Left colon (tissue), 2 donors: ENCODE data around the gene HLCS. TPM values are rescaled to one million over a fixed set of nuclear protein-coding genes. Genes with fewer than 3 reads are reported as not detected.

Experiments used
- ATAC-seq: fragments of 200-7000 bp; cut with Tn5 transposase; one replicate; pipeline ENCODE4 v1.9.1; 2020; ENCODE audit warnings: mild to moderate bottlenecking, moderate library complexity
- DNase-seq, 2 donors: peaks; one replicate each; pipeline ENCODE4 v3.0.0-alpha.2; 2020
- intact Hi-C, 2 donors: fragments of 100-400 bp; cut with DNase I in 1 of 2; cut with micrococcal nuclease in 1 of 2; formaldehyde crosslinking; loops; one replicate each; pipeline versions ENCODE4 v1.11.2 to v1.14.0; 2022; cut with DNase I, micrococcal nuclease
- total RNA-seq, 2 donors: library from RNA; stranded (reverse); fragmentation: NEBNext Ultra II Directional; extraction: Animal tissue kit (Norgen Biotek cat#: 25700); gene quantifications; one replicate each; pipeline ENCODE4 v1.2.1, GENCODE V29; 2021
- donor health status: DM: no; HTN: no; CAD: no.
- donor health status: DM: yes; HTN: yes; CAD: no.

Gene HLCS
- total RNA-seq, 2 donors from 2014 or later: 14.1 to 18.8 TPM

DNA sequence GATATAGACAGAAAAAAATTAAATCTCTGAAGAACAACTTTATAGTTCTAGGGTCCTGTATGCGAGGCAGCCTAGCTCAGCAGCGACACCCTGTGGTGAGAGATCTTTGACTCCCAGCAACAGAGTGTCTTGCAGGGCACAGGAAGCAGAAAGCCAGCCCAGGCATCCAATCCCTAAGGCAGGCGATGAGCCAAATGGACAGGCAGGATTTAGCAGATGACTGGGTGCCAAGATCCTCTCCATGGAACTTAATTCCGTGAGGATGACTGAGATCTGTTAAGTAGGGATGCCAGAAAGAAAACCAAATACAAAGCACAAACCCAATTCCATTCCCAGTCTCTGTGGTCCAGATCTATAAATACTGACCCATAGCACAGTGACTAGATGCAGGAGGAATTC, 38.8 kb downstream of the HLCS start:
- ATAC-seq (peak; percentile 92), DNase-seq (peak; percentile 71 to 92)
- intact Hi-C loops: loop anchor here (5.0 to 10.0 kb wide), 2 partner anchors 423 to 425 kb away; no protein-coding TSS in a partner anchor

DNA sequence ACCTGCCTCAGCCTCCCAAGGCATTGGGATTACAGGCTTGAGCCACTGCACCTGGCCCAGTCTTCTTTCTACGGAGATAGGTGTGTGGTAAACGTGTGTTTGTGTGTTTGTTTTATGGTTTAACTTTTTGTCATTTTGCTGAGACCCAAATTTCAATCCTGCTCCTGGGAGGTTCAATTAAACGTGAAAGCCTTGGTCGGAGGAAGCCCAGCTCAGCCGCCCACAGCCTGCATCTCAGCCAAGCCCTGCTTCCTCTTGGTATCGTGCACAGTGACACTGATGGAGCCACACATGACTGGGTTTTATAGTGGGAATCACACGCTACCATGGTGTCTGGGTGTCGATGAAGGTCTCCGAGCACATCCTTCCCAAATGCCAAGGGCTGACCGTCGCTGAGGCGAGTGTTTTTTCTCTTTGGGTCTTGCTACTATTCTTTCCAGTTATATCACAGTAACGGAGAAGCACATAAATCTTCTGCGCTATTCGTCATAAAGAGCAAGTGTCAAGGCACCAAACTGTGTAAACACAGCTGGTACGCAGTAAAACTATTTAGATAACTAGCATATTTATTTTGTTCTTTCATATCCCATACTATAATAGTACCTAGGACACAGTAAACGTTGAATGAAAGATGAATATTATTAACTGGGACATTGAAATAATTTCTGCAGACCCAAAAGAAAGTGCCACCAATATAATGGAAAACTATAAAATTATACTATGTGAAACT, 39.3 kb downstream of the HLCS start:
- no peak for DNase-seq
- peak; percentile 93 for ATAC-seq

DNA sequence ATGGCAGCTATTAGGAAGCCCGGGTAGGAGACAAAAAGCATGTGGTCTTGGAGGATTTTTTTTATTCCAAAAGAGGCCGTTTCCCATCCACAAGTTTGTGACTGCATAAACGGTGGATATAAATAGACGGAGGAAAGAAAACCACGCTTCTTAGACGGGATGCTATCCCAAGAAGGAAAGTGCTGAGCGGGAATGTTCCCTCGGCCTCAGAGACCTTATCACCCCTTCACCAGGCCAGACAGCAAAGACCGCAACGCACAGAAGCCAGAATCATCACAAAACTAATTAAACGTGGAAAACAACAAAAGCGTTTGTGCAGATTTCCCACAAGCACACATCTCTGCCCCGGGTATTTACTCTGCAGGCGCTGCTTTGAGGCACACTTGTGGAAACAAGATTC, 43.2 kb downstream of the HLCS start:
- ATAC-seq: no peak
- intact Hi-C loops: loop anchor here in 1 of 2 donors (10.0 kb wide), 1 partner anchor 418 kb away; no protein-coding TSS in a partner anchor
- no peak for DNase-seq

More for the DNA sequence above, 39.3 kb downstream of the HLCS start:
- intact Hi-C loops: loop anchor here (5.0 to 10.0 kb wide), 2 partner anchors 422 to 425 kb away; no protein-coding TSS in a partner anchor

DNA sequence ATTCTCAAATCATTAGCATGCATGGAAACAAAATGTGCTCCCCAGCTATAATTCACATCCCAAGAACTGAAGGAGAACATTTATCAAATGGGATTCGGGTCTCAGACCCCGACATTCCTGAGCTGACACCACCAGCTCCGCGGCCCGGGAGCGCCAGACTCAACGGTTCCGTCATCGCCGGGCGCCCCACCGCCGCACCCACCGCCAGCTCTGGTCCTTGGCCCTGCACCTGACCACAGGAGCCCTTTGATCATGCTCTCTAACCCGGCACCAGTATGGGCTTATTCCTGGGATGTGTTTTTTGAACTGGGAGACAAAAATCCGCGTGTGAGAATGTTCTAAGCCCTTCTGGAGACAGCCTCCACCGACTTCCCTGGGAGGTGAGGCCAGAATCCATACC, 43.6 kb downstream of the HLCS start:
- intact Hi-C loops: loop anchor here in 1 of 2 donors (10.0 kb wide), 1 partner anchor 418 kb away; no protein-coding TSS in a partner anchor
- ATAC-seq (no peak), DNase-seq (no peak)

DNA sequence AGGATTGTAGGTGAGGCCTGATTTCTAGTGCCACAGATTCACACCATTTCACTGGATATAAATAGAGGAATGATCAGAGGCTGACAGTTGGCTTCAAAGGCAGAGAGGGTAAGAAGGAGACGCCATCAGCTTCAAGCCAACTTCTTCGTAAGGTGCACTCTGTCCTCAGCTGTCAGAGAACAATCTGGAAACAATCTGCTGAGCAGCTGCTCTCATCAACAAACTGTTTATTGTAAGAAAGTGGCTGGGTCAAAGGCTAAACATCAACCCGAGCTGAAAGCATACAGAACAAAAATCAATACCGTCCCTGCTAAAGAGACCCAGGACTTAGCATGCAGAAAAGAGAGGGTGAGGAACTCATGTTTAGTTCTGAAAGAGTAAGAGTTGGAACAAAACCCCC, 48.2 kb downstream of the HLCS start:
- intact Hi-C loops: no loop called here

DNA sequence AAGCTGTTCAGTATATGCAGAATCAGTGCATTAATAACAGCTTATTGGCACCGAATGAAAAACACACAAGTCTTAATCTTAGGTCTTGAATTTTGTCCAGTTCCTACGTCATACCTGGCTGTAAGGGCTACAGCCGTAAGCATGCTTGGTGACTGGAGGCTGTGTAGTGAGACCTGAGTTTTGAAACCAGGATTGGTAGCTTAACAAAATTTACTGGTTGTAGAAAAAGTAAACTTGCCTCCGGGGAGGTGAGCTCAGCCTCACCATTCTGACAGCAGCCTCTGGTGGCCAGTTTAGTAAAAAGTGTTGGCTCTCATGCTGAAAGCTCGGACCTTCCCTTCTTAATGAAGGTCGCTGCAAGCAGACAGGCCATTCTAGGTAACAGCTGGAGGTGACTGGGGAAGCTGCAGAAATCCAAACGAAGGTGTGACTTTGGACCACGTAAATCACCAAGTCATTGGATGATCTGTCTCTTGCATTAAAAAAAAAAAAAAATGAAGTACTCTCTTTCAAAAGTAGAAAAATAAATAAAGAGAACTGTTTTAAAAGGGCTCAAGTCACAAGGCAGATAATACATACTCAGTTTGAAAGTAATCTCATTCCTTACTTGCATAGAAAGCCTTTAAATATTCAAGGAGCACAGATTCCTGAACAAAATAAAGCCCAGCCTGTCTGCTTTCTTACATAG, 48.9 kb downstream of the HLCS start:
- intact Hi-C loops: no loop called here
- ATAC-seq: peak; percentile 68
- DNase-seq: peak in 1 of 2 donors; percentile 15

More for the DNA sequence above, 48.2 kb downstream of the HLCS start:
- ATAC-seq (no peak), DNase-seq (no peak)

DNA sequence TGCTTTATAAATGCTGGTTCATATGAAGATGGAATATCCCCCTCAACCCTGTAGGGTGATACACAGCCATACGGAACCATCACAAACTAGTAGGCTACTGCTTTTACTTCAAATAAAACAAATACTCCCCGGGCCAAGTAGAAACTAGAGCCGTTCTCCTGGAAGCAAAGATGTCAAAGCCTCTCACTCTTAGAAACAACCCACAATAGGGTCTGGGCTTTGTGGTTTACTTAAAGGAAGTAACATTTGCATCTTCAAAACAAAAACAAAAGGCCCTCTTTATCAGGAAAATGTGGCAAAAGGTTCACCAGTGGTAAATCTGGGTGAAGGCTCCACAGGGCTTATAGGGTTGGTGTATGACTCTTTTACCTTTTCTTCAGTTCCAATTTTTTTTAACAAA, 49.8 kb downstream of the HLCS start:
- DNase-seq: no peak
- ATAC-seq: no peak
- intact Hi-C loops: no loop called here

DNA sequence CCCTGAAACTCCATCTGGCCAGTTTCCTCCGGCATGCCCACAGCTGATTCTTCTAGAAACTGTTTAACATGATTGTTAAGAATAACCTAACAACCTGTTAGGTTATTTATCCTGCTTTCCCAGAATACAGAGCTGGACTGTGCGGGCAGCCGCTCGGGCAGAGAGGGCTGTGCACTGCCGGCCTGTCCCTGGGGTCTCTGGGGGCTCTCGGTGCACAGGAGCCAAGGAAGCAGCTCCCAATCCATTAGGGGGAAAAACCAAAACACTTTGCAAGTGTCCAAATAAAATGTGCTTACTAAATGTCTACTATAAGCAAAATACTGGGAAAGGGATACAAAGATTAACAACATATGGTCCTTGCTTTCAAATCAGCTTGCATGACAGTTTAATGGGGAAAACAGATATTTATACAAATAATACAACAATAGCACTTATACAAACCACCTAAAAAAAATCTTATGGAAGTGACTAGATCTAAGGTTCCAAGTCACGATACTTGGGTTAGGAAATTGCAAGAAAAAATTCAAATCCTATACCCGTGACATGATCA, 50.7 kb downstream of the HLCS start:
- intact Hi-C loops: no loop called here
- DNase-seq (no peak), ATAC-seq (no peak)

DNA sequence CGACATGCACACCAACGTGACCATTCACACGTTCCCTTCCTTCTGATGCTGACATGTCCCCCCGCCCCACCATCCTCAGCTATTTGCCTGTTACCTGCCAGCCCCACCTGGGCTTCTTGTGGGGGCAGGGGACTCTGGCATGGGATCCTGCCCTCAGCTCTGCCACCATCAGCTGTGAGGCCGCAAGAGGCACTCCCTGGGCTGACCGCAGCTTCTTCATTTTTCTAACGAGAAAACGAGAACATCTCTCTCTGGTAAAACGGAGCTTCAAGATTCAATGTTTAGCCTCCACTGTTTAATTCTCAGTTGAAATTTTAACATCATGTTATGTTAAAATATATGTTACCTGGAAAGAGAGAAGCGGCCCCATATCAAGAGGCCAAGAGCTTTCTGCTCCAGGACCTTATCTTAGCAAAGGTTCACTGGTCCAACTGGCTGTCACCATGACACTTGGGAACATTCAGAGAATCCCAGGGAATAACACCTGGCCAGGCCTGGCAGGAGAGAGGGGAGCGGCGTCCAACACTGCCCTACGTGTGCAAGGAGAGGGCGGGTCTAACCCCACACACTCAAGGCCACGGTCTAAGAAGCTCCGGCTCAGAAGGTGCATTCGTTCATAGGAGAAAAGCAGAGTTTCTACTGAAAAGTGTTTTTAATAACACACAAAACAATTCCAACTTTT, 51.3 kb downstream of the HLCS start:
- DNase-seq (no peak), ATAC-seq (no peak)
- intact Hi-C loops: no loop called here

DNA sequence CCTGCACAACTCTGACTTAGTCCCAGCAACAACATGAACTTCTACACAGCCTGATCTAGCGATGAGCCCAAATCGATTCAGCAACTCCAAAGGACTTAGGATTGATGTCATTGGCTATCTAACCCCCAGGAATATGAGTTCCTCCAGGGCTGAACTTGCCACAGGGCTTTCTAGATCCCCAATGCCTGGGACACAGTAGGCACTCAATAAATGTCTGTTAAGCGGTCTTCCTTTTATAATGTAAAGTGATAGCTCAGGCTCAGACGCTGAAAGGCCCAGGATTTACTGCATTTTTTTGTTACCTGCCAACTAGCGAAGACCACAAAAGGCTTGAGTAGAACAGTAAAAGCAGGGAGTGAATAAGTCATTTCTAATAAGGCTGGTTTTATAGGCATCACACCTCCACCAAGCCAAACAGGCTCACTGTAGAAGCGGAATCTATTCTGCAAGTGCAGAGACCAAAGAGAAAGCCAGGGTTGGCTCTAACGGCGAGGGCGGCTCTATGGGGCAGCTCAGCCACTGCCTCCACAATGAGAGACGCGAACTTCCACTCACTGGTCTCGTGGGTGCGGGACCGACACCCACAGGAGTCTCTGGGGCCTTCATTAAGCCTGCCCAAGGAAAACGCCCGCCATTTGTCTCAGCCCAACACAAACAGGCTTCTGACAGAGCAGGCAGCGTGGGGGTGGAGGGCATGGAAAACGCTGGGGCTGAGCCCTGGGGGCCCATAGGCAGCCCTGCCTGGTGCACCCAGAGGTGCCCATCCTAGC, 52.0 kb downstream of the HLCS start:
- no peak for DNase-seq
- intact Hi-C loops: no loop called here
- no peak for ATAC-seq

DNA sequence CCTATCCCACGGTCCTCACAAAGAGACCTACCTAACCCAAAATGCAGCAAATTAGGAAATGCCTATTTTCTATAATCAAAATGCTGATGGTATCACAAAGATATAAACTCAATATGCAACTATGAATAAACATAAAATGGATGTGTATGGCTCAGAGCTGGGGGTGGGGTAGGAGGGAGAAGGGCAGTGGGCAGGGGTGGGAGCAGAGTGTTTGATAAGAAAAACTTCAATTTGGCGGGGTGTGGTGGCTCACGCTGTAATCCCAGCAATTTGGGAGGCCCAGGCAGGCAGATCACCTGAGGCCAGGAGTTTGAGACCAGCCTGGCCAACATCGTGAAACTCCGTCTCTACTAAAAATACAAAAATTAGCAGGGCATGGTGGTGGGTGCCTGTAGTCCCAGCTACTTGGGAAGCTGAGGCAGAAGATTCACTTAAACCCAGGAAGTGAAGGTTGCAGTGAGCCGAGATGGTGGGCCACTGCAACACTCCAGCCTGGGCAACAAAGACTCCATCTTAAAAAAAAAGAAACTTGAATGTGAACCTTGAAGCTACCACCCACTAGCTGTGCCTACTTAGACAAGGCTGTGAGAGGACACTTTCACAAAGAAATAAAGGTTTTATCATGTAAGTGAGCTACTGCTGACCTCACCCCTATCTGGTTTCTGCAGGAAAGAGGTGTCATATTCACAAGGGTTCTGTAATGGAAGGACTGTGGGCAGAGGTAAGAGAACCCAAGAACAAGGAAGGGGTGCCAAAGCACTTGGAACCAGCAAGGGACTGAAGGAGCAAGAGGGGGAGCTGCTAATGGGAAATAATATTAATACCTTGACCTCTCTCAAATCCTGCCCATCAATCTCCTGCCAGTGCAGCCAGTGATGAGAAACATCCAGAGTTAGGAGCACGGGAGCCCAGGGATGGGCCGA, 53.0 kb downstream of the HLCS start:
- intact Hi-C loops: no loop called here
- no peak for ATAC-seq
- no peak for DNase-seq

DNA sequence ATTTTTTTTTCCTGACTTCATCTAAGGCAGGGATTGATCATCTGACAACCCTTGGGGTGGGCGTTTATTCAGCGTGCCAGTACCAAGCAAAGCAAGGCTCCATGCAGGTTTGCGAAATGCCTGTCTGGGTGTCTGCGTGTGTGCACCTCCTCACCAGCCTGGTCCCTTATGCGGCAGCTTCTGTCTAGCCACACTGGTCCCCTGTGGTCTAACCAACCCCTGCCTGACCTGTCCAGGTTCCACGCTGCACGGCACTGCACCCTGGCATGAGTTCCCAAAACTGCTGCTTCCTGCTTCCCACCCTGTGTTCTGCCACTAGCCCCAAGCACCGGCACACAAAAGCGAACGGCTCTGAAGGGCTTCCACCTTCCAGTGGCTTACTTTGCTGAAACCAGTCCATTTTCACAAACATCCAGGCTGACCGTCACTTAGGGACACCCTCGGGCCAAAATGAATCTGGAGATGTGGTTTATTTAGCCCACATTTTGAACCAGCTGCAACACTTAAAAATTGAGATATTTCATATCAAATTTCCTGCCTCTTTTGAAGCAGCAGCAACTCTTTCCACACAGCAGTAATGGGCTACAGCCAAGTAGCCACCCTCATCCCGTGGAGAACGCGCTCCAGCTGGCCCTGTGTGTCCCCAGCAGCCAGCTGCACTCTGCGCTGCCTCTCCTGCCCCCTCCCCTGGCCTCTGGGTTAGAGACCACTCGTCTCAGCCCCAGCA, 55.7 kb downstream of the HLCS start:
- intact Hi-C loops: no loop called here
- ATAC-seq (no peak), DNase-seq (no peak)

DNA sequence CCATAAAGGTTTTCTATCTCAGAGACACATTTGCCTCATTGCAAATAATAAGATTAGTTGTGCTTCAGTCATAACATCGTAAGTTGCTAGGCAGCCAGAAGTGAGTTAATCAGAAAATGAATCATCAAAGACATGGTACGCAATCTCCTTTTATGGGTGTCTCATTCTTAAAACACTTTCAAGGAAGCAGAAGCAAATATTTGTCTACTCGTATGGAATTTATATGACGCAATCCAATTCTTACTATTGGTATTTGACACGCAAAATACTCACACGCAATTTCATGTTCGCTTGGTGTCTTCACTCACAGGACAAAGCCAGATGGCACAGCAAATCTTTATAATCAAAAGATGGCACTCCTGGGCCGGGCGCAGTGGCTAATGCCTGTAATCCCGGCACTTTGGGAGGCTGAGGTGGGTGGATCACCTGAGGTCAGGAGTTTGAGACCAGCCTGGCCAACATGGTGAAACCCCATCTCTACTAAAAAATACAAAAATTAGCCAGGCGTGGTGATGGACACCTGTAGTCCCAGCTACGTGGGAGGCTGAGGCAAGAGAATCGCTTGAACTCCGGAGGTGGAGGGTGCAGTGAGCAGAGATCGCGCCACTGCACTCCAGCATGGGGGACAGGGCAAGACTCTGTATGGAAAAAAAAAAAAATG, 56.4 kb downstream of the HLCS start:
- intact Hi-C loops: no loop called here
- DNase-seq (no peak), ATAC-seq (peak; percentile 95)

DNA sequence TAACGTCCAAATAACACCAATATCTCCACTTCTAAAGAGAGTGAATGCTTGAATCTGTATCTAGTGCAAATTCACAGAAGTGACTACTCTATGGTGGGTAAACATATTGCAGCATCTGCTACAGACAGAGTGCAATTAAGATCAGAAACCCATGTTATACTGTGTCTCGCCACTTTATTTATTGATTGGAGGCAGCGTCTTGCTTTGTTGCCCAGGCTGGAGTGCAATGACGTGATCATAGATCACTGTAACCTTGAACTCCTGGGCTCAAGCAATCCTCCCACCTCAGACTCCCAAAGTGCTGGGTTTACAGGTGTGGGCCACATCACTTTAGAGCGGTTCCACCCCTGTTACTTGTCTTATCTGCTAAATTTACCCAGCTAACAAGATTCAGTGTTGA, 57.0 kb downstream of the HLCS start:
- intact Hi-C loops: no loop called here
- peak; percentile 31 for ATAC-seq
- DNase-seq: no peak

DNA sequence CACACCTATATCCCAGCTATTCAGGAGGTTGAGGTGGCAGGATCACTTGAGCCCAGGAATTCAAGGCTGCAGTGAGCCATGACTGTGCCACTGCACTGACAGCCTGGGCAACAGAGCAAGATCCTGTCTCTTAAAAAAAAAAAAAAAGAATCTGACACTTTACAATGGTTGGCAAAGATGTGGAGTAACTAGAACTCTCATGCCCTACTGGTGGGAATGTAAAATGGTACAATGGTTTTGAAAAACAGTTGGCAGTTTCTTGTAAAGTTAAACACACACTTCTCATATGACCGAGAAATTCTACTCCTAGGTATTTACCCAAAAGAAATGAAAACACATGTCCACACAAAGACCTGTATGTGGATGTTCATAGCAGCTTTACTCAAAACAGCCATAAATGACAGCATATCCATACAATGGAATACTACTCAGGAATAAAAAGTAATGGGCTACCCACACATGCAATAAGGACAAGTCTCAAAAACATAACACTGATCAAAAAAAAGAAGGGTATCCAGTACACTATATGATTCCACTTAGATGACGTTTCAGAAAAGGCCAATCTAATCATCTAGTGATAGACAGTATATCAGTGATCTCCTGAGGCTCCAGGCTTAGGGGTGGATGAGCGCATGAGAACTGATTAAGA, 58.1 kb downstream of the HLCS start:
- ATAC-seq (no peak), DNase-seq (no peak)
- intact Hi-C loops: no loop called here

DNA sequence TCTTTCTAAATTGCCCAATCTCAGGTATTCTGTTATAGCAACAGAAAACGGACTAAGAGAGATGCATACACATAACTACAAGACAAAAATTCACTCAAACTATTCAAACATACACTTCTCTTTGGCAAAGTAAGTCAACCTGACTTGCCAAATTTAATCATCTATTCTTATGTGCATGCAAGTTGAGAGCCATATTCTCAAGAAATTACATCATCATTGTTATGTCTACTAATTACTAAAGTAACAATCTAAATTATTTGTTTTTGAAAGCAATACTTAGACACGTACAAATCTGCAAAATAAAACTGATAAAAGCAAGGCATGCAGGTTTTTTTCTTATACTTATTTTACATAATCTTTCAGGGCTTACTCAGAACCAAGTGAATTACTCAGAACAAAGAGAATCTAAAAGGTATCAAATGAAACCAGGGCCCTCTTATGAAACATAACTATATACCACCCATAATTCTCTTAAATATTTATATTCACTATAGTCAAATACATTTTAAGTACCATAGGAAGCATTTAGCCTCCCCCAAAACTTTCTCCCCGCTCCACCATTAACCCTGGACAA, 62.3 kb downstream of the HLCS start:
- ATAC-seq: no peak
- intact Hi-C loops: no loop called here
- DNase-seq: no peak
